HL-60 (cell line): ENCODE data around the gene ASTN2.

ENCODE experiments used
- DNase-seq, 2 experiments: peaks; one replicate each; pipeline ENCODE4 v3.0.0-alpha.2; 2010 to 2020; ENCODE audit warnings: low read depth in 1 of 2, low spot score in 1 of 2
- H3K27ac ChIP-seq: fragments of 250-450 bp; sonication (Bioruptor Pico); replicated peaks from 2 replicates; pipeline ENCODE4 v1.5.1; 2020; ENCODE audit warnings: mild to moderate bottlenecking, moderate library complexity
- H3K27me3 ChIP-seq: fragments of 250-450 bp; sonication (Bioruptor Pico); 2 replicates; pipeline ENCODE4 v1.5.1; 2021; ENCODE audit warnings: mild to moderate bottlenecking, moderate library complexity; ENCODE audit not compliant: insufficient read depth, poor library complexity, severe bottlenecking
- H3K4me3 ChIP-seq: replicated peaks from 2 replicates; pipeline ENCODE4 v1.5.1; 2011; ENCODE audit warnings: mild to moderate bottlenecking, control low read depth, low read length; ENCODE audit not compliant: insufficient read depth
- GABPA ChIP-seq: IDR thresholded peaks from 2 replicates; pipeline ENCODE4 v1.6.1; 2012; ENCODE audit warnings: low read depth
- POLR2AphosphoS5 ChIP-seq: IDR thresholded peaks from 2 replicates; pipeline ENCODE4 v1.6.1; 2012; ENCODE audit warnings: low read depth
- SPI1 ChIP-seq: IDR thresholded peaks from 2 replicates; pipeline ENCODE4 v1.6.1; 2012; ENCODE audit warnings: low read depth, mild to moderate bottlenecking, borderline replicate concordance
- TF ChIP-seq, protein P1 (sequence below): IDR thresholded peaks from 2 replicates; pipeline ENCODE4 v1.6.1; 2012; ENCODE audit warnings: low read depth; ENCODE audit not compliant: insufficient replicate concordance
- TF ChIP-seq, protein P2 (sequence below): IDR thresholded peaks from one replicate; pipeline ENCODE4 v1.5.1; 2011; ENCODE audit warnings: low read length, control low read depth, inconsistent platforms; ENCODE audit not compliant: insufficient read depth

The ASTN2 gene

DNA sequence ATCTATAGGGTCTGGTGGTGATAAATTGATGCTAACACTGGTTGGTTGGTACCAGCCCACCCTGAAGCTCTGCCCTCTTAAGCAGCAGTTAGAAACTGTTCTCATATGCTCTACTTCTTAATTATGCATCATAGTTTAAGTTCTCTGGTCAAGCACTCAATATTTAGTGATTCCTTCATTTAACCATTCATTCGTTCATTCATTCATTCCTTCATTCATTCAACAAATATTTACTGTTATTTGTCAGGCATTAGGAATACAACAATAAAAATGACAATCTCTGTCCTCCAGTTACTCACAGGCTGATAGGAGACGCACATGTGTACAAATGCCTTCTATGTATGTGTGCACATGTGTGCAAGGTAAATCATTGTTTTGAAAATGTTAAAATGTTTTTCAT is 673.1 kb downstream of the ASTN2 start:
- H3K27me3 ChIP-seq, result no peaks in the 10 kb centered on the region
- H3K27ac ChIP-seq, result no peak overlapping the region
- no peak for TF ChIP-seq GABPA
- TF ChIP-seq POLR2AphosphoS5, result no peak
- TF ChIP-seq, protein P1, sequence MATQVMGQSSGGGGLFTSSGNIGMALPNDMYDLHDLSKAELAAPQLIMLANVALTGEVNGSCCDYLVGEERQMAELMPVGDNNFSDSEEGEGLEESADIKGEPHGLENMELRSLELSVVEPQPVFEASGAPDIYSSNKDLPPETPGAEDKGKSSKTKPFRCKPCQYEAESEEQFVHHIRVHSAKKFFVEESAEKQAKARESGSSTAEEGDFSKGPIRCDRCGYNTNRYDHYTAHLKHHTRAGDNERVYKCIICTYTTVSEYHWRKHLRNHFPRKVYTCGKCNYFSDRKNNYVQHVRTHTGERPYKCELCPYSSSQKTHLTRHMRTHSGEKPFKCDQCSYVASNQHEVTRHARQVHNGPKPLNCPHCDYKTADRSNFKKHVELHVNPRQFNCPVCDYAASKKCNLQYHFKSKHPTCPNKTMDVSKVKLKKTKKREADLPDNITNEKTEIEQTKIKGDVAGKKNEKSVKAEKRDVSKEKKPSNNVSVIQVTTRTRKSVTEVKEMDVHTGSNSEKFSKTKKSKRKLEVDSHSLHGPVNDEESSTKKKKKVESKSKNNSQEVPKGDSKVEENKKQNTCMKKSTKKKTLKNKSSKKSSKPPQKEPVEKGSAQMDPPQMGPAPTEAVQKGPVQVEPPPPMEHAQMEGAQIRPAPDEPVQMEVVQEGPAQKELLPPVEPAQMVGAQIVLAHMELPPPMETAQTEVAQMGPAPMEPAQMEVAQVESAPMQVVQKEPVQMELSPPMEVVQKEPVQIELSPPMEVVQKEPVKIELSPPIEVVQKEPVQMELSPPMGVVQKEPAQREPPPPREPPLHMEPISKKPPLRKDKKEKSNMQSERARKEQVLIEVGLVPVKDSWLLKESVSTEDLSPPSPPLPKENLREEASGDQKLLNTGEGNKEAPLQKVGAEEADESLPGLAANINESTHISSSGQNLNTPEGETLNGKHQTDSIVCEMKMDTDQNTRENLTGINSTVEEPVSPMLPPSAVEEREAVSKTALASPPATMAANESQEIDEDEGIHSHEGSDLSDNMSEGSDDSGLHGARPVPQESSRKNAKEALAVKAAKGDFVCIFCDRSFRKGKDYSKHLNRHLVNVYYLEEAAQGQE, result no peak
- no peak for TF ChIP-seq SPI1
- TF ChIP-seq, protein P2, sequence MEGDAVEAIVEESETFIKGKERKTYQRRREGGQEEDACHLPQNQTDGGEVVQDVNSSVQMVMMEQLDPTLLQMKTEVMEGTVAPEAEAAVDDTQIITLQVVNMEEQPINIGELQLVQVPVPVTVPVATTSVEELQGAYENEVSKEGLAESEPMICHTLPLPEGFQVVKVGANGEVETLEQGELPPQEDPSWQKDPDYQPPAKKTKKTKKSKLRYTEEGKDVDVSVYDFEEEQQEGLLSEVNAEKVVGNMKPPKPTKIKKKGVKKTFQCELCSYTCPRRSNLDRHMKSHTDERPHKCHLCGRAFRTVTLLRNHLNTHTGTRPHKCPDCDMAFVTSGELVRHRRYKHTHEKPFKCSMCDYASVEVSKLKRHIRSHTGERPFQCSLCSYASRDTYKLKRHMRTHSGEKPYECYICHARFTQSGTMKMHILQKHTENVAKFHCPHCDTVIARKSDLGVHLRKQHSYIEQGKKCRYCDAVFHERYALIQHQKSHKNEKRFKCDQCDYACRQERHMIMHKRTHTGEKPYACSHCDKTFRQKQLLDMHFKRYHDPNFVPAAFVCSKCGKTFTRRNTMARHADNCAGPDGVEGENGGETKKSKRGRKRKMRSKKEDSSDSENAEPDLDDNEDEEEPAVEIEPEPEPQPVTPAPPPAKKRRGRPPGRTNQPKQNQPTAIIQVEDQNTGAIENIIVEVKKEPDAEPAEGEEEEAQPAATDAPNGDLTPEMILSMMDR, result no peak
- H3K4me3 ChIP-seq, result no peak overlapping the region
- DNase-seq, result no peak

GRCh38 chr9:116741086-116741740 is 673.6 kb downstream of the ASTN2 start:
- Histone ChIP-seq H3K4me3 (no peak overlapping the region), H3K27ac (no peak overlapping the region), H3K27me3 (no peaks in the 10 kb centered on the region)
- TF ChIP-seq GABPA (no peak), POLR2AphosphoS5 (no peak), SPI1 (no peak)
- TF ChIP-seq, protein P2, result no peak
- TF ChIP-seq, protein P1, result no peak
- no peak for DNase-seq

DNA sequence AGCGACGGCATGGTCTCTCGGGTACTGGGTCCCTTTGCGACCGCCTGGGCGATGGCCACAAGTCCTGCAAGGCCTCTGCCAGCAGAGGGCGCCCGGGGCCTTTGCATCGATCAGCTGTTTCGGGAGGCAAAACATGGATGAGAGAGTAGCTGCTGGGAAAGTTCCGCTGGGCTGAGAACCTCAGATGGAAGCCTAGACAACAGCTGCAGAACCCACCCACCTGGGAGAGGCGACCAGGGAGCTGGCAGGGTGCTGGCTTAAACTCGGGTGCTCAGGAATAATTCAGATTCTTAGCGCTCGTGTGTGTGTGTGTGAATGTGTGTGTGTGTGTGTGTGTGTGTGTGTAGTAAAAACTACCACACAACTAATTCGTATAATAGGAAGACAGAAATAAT is 677.7 kb downstream of the ASTN2 start:
- peak; percentile 38 to 67 for DNase-seq
- no peak overlapping the region for H3K27ac ChIP-seq
- no peak overlapping the region for H3K4me3 ChIP-seq
- H3K27me3 ChIP-seq, result no peaks in the 10 kb centered on the region
- TF ChIP-seq, protein P2, result peak; percentile 86
- TF ChIP-seq POLR2AphosphoS5, result no peak
